GM21423 (cell line): ENCODE measurements around the gene RCL1.
"Not testable (repeated sequence)": the region's sequence is repeated elsewhere in the genome, so short reads cannot be mapped to it uniquely, and the experiment has no call there.

Experiments
- ATAC-seq: cut with Tn5 transposase; IDR thresholded peaks from one replicate; pipeline ENCODE4 v1.9.1; 2021; ENCODE audit warnings: mild to moderate bottlenecking, moderate library complexity; ENCODE audit not compliant: unreplicated experiment

RCL1 gene

GRCh38 chr9:4866239-4866969 is 73.7 kb downstream of the RCL1 start:
- ATAC-seq: no peak

GRCh38 chr9:4873066-4873465 is 80.3 kb downstream of the RCL1 start:
- ATAC-seq: no peak

- ATAC-seq: no peak
These were observed 82.8 kb downstream of the RCL1 start for GRCh38 chr9:4875559-4875958.

- ATAC-seq: no peak
These were observed 86.4 kb downstream of the RCL1 start for GRCh38 chr9:4879115-4879558.

DNA sequence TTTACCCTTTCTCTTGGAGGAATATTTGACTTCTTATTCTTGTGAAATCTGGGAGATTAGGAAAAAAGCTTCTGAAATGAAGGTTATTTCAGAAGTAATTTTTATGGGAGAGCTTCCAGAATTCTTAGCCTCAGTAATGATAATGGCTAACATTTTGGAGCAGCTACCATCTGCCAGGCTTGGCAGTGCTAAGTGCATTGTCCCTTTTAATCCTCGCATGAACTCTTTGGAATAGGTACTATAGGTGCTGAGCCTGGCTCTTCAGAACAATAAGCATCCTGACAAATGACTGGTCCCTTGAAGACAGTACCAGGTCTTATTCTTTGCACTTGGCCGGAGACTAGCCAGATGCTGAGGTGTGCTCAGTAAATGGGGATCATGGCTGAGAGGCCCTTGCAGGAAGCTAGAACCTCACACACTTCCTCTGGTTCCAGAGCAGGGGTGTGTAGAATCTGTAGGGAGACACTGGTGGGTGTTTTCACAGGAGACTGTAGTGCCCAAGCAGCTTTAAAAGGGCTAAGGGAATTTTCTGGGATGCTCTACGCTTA is 90.7 kb downstream of the RCL1 start:
- ATAC-seq: no peak

- peak; percentile 97 for ATAC-seq
These were observed 94.0 kb downstream of the RCL1 start for GRCh38 chr9:4886698-4887097.

DNA sequence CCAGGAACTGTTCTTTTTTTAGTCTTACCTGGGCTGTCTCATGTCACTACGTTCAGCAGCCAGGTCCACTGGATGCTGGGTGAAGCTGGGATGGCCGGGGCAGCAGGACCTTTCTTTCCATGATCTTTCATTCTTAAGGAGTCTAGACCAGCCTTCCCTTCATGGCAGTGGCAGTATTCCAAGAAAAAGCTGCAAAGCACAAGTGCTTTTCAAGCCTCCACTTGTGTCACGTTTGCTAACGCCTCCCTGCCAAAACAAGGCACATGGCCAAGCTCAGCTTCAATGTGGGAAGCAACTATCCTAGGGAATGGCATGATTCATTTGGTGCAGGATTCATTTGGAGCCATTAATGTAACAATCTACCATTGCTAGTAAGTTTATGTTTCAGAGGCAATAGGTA is 94.8 kb downstream of the RCL1 start:
- ATAC-seq: no peak

- ATAC-seq: no peak
These were observed 97.5 kb downstream of the RCL1 start for GRCh38 chr9:4890242-4890641.

GRCh38 chr9:4890929-4891328 is 98.2 kb downstream of the RCL1 start:
- no peak for ATAC-seq

- no peak for ATAC-seq
These were observed 98.9 kb downstream of the RCL1 start for GRCh38 chr9:4891674-4892073.

DNA sequence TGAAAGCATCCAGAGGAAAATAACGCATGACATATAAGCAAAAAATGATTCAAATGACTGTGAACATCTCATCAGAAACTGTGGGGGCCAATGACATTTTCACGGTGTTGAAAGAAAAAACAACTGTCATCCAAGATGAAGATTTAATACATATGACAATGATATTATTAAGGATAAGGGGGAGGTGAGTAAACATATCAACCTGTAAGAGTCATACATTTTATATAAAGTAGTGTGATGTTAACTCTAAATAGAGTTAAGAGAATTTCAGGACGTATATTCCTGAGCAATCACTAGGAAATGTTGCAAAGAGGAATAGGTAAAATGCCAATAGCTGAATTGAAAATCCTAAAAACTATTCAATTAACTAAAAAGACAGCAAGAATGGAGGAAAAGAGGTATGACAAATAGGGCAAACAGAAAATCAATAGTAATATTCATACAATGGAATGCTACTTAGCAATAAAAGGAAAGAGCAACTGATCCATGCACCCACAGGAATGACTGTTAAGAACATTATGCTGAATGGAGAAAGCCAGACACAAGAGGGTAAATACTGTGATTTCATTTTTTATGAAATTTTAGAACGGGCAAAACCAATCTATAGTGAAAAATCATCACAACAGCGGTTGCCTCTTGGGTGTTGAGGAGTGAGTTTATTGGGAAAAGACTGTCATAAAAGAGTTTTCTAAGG is 99.9 kb downstream of the RCL1 start:
- ATAC-seq: no peak

- ATAC-seq: no peak
These were observed 101.3 kb downstream of the RCL1 start for GRCh38 chr9:4894076-4894475.

- not testable (repeated sequence) for ATAC-seq
These were observed 107.1 kb downstream of the RCL1 start for GRCh38 chr9:4899853-4900252.

- not testable (repeated sequence) for ATAC-seq
These were observed 108.8 kb downstream of the RCL1 start for GRCh38 chr9:4901401-4902134.

DNA sequence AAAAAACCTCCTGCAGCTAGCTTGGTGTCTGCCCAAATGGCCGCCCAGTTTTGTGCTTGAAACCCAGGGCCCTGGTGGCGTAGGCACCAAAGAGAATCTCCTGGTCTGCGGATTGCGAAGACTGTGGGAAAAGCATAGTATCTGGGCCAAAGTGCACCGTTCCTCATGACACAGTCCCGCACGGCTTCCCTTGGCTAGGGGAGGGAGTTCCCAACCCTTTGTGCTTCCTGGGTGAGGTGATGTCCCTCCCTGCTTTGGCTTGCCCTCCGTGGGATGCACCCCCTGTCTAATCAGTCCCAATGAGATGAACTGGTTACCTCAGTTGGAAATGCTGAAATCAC is 109.4 kb downstream of the RCL1 start:
- no peak for ATAC-seq

- no peak for ATAC-seq
These were observed 111.8 kb downstream of the RCL1 start for GRCh38 chr9:4904322-4905134.

GRCh38 chr9:4905135-4905490 is 112.4 kb downstream of the RCL1 start:
- no peak for ATAC-seq
